GM12878 (cell line): ENCODE measurements around the gene FAM114A1. TPM values are rescaled to one million over a fixed set of nuclear protein-coding genes. Genes with fewer than 3 reads are reported as not detected.
A peak's percentile ranks its signal among the peaks of the same experiment; 100 is the strongest.

Experiments used
- ATAC-seq: fragments of 200-7000 bp; cut with Tn5 transposase; 3 replicates; pipeline ENCODE4 v1.9.1; 2020; ENCODE audit warnings: mild to moderate bottlenecking, moderate library complexity
- BruUV-seq: library from RNA; stranded (reverse); fragments of 400-500 nt; replicated peaks from 2 replicates; lab custom pipeline; 2021; lab: Mats Ljungman, UMichigan
- CTCF ChIA-PET: fragments of 300-600 bp; sonication (Branson Sonifier 250); formaldehyde crosslinking; extraction: SDS; loops from one replicate; lab custom pipeline; 2021; ENCODE audit warnings: inconsistent platforms; lab: Yijun Ruan, JAX
- POLR2A ChIA-PET: fragments of 350-600 bp; formaldehyde crosslinking; extraction: SDS; loops from one replicate; lab custom pipeline; 2021; ENCODE audit warnings: inconsistent platforms; lab: Charles Lee
- RAD21 ChIA-PET: fragments of 300-600 bp; sonication (Branson Sonifier 250); formaldehyde crosslinking; loops from one replicate; lab custom pipeline; 2023; ENCODE audit warnings: antibody characterized with exemption; ENCODE audit not compliant: unreplicated experiment; lab: Charles Lee
- SMC1A ChIA-PET: fragments of 300-600 bp; sonication (Branson Sonifier 250); formaldehyde crosslinking; loops from one replicate; lab custom pipeline; 2023; ENCODE audit not compliant: unreplicated experiment, uncharacterized antibody; lab: Charles Lee
- DNase-seq: peaks from one replicate; pipeline ENCODE4 v3.0.0-alpha.2; 2011; ENCODE audit warnings: low read depth, low spot score
- FAIRE-seq: peaks from 3 replicates; lab custom pipeline; 2011; peaks lifted over from hg19 to GRCh38; lab: Jason Lieb, UNC
- H2AFZ ChIP-seq: 2 replicates; pipeline ENCODE4 v1.6.0; 2011; ENCODE audit warnings: low read depth, low read length, control low read depth; ENCODE audit not compliant: control insufficient read depth
- H3K27ac ChIP-seq: 2 replicates; pipeline ENCODE4 v1.5.1; 2011; ENCODE audit warnings: control low read depth; ENCODE audit not compliant: control insufficient read depth, insufficient read depth
- H3K27me3 ChIP-seq, 2 experiments: replicated peaks in 1 of 2; 2 replicates each; pipeline versions ENCODE4 v1.6.0 to v1.6.1; 2011; ENCODE audit warnings: low read length in 1 of 2; ENCODE audit not compliant: control insufficient read depth in 2 of 2, insufficient read depth in 2 of 2
- H3K36me3 ChIP-seq, 2 experiments: 2 replicates each; pipeline ENCODE4 v1.5.1; 2011; ENCODE audit warnings: low read length in 1 of 2; ENCODE audit not compliant: control insufficient read depth in 2 of 2, insufficient read depth in 2 of 2
- H3K4me1 ChIP-seq: 2 replicates; pipeline ENCODE4 v1.6.1; 2011; ENCODE audit warnings: mild to moderate bottlenecking, low read length, moderate library complexity, mixed read lengths; ENCODE audit not compliant: control insufficient read depth, insufficient read depth
- H3K4me2 ChIP-seq: 2 replicates; pipeline ENCODE4 v1.6.0; 2011; ENCODE audit warnings: control low read depth; ENCODE audit not compliant: control insufficient read depth, insufficient read depth
- H3K4me3 ChIP-seq: fragments of 200-600 bp; sonication (generic); 2 replicates; pipeline ENCODE4 v1.5.1; 2016
- H3K79me2 ChIP-seq: 2 replicates; pipeline ENCODE4 v1.6.0; 2011; ENCODE audit warnings: low read length; ENCODE audit not compliant: control insufficient read depth, insufficient read depth
- H3K9ac ChIP-seq: 2 replicates; pipeline ENCODE4 v1.8.0; 2011; ENCODE audit warnings: low read length, control low read depth, mixed read lengths; ENCODE audit not compliant: control insufficient read depth, insufficient read depth
- H3K9me3 ChIP-seq: replicated peaks from 3 replicates; pipeline ENCODE4 v1.5.1; 2011; ENCODE audit warnings: mild to moderate bottlenecking, low read length; ENCODE audit not compliant: control insufficient read depth, insufficient read depth
- H4K20me1 ChIP-seq: 2 replicates; pipeline ENCODE4 v1.6.0; 2011; ENCODE audit not compliant: control insufficient read depth, insufficient read depth
- CBX5 ChIP-seq: sonication (generic); IDR thresholded peaks from 2 replicates; pipeline ENCODE4 v1.6.1; 2016; ENCODE audit warnings: low read depth, moderate library complexity, mild to moderate bottlenecking, inconsistent platforms
- FOS ChIP-seq: IDR thresholded peaks from 3 replicates; pipeline ENCODE4 v1.6.1; 2011; ENCODE audit warnings: borderline replicate concordance; ENCODE audit not compliant: insufficient read length; ENCODE audit errors: extremely low read depth
- SIX5 ChIP-seq: IDR thresholded peaks from 2 replicates; pipeline ENCODE4 v1.6.1; 2011; ENCODE audit warnings: mild to moderate bottlenecking, low read depth, low read length, moderate library complexity; ENCODE audit not compliant: severe bottlenecking
- SMAD5 ChIP-seq: IDR thresholded peaks from 2 replicates; pipeline ENCODE4 v1.6.1; 2016; ENCODE audit warnings: antibody characterized with exemption, low read depth
- ZNF274 ChIP-seq: IDR thresholded peaks from one replicate; pipeline ENCODE4 v1.8.0; 2011; ENCODE audit not compliant: insufficient read length, insufficient read depth
- WGBS: methylation state at CpG from one replicate; pipeline ENCODE4 v1.1.6; 2016; ENCODE audit warnings: low lambda C conversion rate; ENCODE audit not compliant: insufficient replicate concordance, insufficient coverage; ENCODE audit errors: missing lambda C conversion rate; 5-methylcytosine and 5-hydroxymethylcytosine counted together
- in situ Hi-C: fragments of 300-500 bp; cut with MboI; formaldehyde crosslinking; loops from 9 replicates; pipeline ENCODE4 v1.14.3; 2018; ENCODE audit warnings: mixed read lengths
- intact Hi-C: fragments of 100-400 bp; cut with micrococcal nuclease; formaldehyde crosslinking; loops from one replicate; pipeline ENCODE4 v1.14.2; 2022; ENCODE audit not compliant: unreplicated experiment
- polyA plus RNA-seq, 11 experiments: library from polyadenylated mRNA; depleted of rRNA in 4 of 11; unstranded in 6 of 11; stranded (reverse) in 5 of 11; fragments of >200 nt; fragmentation: Nextera tagmentation in 4 of 11; fragmentation: Illumina TruSeq in 1 of 11; extraction: Ambion mirVana in 4 of 11; extraction: Trizol in 1 of 11; gene quantifications; 1 replicate in 1 of 11; 2 replicates in 10 of 11; pipeline versions ENCODE4 v1.2.1 to v1.2.3, GENCODE V29; 2011 to 2016; ENCODE audit warnings: inconsistent platforms in 2 of 11, missing spikeins in 2 of 11, low read depth in 1 of 11
- total RNA-seq, 4 experiments: library from RNA; depleted of rRNA in 3 of 4; stranded (reverse); fragments of >200 nt in 3 of 4; fragmentation: Illumina TruSeq in 1 of 4; extraction: Trizol in 1 of 4; gene quantifications; 2 replicates each; pipeline versions ENCODE4 v1.2.1 to v1.2.3, GENCODE V29; 2013 to 2021

The FAM114A1 gene
- total and polyA plus RNA-seq, 10 of the 15 experiments (the other 5 are each of a cell fraction or from before 2014, with no cell fraction given) = 1.3 to 6.2 (median 3.9) TPM

GRCh38 chr4:38948551-38948950 lies 80.9 kb downstream of the FAM114A1 start (continued):
- no peak for TF ChIP-seq FOS

- ChIA-PET POLR2A (interaction anchor here (0.6 to 1.5 kb wide), 5 partner anchors 9 to 286 kb away, joined by 3 to 6 read pairs (median 3); no protein-coding TSS in a partner anchor), SMC1A (interaction anchor here (0.5 to 3.2 kb wide), 7 partner anchors 9 to 814 kb away, joined by 3 to 16 read pairs (median 3); no protein-coding TSS in a partner anchor), CTCF (interaction anchor here (2.0 kb wide), 2 partner anchors 8 to 47 kb away, joined by 5 to 7 read pairs; no protein-coding TSS in a partner anchor), RAD21 (interaction anchor here (1.1 to 1.6 kb wide), 4 partner anchors 8 to 95 kb away, joined by 3 to 4 read pairs (median 4); no protein-coding TSS in a partner anchor)
- H3K9me3 ChIP-seq = no peaks in the 10 kb centered on the region
- H4K20me1 ChIP-seq = no peaks in the 10 kb centered on the region
- in situ Hi-C loops (no loop called here), intact Hi-C loops (no loop called here)
- peak; percentile 57; the same call in 2 of the 3 replicates for ATAC-seq
- H3K27ac ChIP-seq = no peak overlapping the region
- H3K4me2 ChIP-seq = no peak overlapping the region
- 39% methylated on average over 5 of the region's 5 CpGs for WGBS
- no peak overlapping the region for H2AFZ ChIP-seq
- H3K4me1 ChIP-seq = no peaks in the 10 kb centered on the region
- no peaks in the 10 kb centered on the region for H3K79me2 ChIP-seq
- no peak for DNase-seq
- no peak overlapping the region for H3K9ac ChIP-seq
- FAIRE-seq = no peak
- no peak overlapping the region for H3K4me3 ChIP-seq
- TF ChIP-seq SIX5 = no peak
- TF ChIP-seq ZNF274 = no peak
- no peak for TF ChIP-seq CBX5
- TF ChIP-seq SMAD5 = no peak
- no peaks in the 10 kb centered on the region for H3K36me3 ChIP-seq
- H3K27me3 ChIP-seq = no peaks in the 10 kb centered on the region
- no TSS peak for BruUV-seq
Observed at GRCh38 chr4:38949411-38950051, 81.9 kb downstream of the FAM114A1 start.
